Stomach (tissue), 9 donors: ENCODE data around the gene RPN2. TPM values are rescaled to one million over a fixed set of nuclear protein-coding genes. Genes with fewer than 3 reads are reported as not detected.

Experiments
- DNase-seq, 2 donors: peaks; one replicate each; pipeline versions ENCODE4 v3.0.0 to v3.0.0-alpha.2; 2013 to 2019
- H3K27ac ChIP-seq, 5 donors: fragments of 200-600 bp in 4 of 5; sonication (generic) in 4 of 5; one replicate each; pipeline ENCODE4 v1.5.1; 2013 to 2019; ENCODE audit warnings: mild to moderate bottlenecking in 1 of 5, moderate library complexity in 1 of 5
- H3K27me3 ChIP-seq, 3 donors: fragments of 200-600 bp; sonication (generic); one replicate each; pipeline ENCODE4 v1.5.1; 2017 to 2019; ENCODE audit warnings: mixed run types in 1 of 3
- H3K36me3 ChIP-seq, 4 donors: fragments of 200-600 bp; sonication (generic); 1 replicate in 3 of 4; 2 replicates in 1 of 4; pipeline ENCODE4 v1.5.1; 2016 to 2019
- H3K4me1 ChIP-seq, 4 donors: fragments of 200-600 bp; sonication (generic); one replicate each; pipeline ENCODE4 v1.5.1; 2016 to 2019
- H3K4me3 ChIP-seq, 4 donors: fragments of 200-600 bp; sonication (generic) in 3 of 4; one replicate each; pipeline ENCODE4 v1.5.1; 2016 to 2019; ENCODE audit warnings: mild to moderate bottlenecking in 1 of 4
- H3K9me3 ChIP-seq, 4 donors: fragments of 200-600 bp; sonication (generic); one replicate each; pipeline ENCODE4 v1.5.1; 2016 to 2019
- CTCF ChIP-seq, 7 experiments: fragments of 450-650 bp in 4 of 7; fragments of 200-600 bp in 3 of 7; sonication (generic) in 3 of 7; IDR thresholded peaks; one replicate each; pipeline ENCODE4 v1.5.1; 2016 to 2019; ENCODE audit warnings: antibody characterized with exemption in 7 of 7, control low read depth in 2 of 7, mild to moderate bottlenecking in 1 of 7
- EP300 ChIP-seq: sonication (generic); formaldehyde crosslinking; IDR thresholded peaks from one replicate; pipeline ENCODE4 v1.6.1; 2017; ENCODE audit warnings: antibody characterized with exemption
- POLR2A ChIP-seq, 4 donors: fragments of 450-650 bp; IDR thresholded peaks; one replicate each; pipeline ENCODE4 v1.6.1; 2016; ENCODE audit warnings: antibody characterized with exemption in 4 of 4, control low read depth in 2 of 4, mild to moderate bottlenecking in 1 of 4, moderate library complexity in 1 of 4
- POLR2AphosphoS5 ChIP-seq, 3 donors: sonication (generic); formaldehyde crosslinking; IDR thresholded peaks; one replicate each; pipeline ENCODE4 v1.6.1; 2016; ENCODE audit warnings: antibody characterized with exemption in 3 of 3
- WGBS, 5 donors: extraction: QIAGEN DNeasy Blood & Tissue Kit in 3 of 5; methylation state at CpG; one replicate each; pipeline versions ENCODE4 v1.1.5 to v1.1.7; 2013 to 2018; 5-methylcytosine and 5-hydroxymethylcytosine counted together
- intact Hi-C: fragments of 100-400 bp; cut with DNase I; formaldehyde crosslinking; loops from one replicate; pipeline ENCODE4 v1.15.1; 2023; ENCODE audit warnings: low total_unique reads
- polyA plus RNA-seq, 3 donors: library from polyadenylated mRNA; stranded (reverse); fragments of 200-250 nt; gene quantifications; one replicate each; pipeline ENCODE4 v1.2.3, GENCODE V29; 2013
- total RNA-seq, 5 donors: library from RNA; depleted of rRNA; stranded (reverse); fragments of >200 nt; gene quantifications; one replicate each; pipeline versions ENCODE4 v1.1.0 to v1.2.3, GENCODE V29; 2014 to 2016
- donor health status: healthy with polysubstance abuse.
- donor health status: Bipolar disorder and iron deficiency.
- donor health status: healthy.

RPN2 gene
- total and polyA plus RNA-seq, 8 donors: 32.5 to 163 (median 85.3) TPM

- Histone ChIP-seq H3K4me3 (no peak overlapping the region), H3K9me3 (no peaks in the 10 kb centered on the region), H3K27me3 (no peaks in the 10 kb centered on the region), H3K36me3 (peaks cover 96 to 100% (median 100%) of the 10 kb centered on the region in 4 donors), H3K27ac (no peak overlapping the region), H3K4me1 (peaks cover 0 to 18% (median 11%) of the 10 kb centered on the region in 4 donors)
- DNase-seq: peak in 1 of 2 donors; percentile 42
- intact Hi-C loops: no loop called here
- TF ChIP-seq POLR2AphosphoS5 (IDR thresholded peaks at IDR 0.05) (no peak), CTCF (IDR thresholded peaks at IDR 0.05) (no peak), POLR2A (IDR thresholded peaks at IDR 0.05) (no peak), EP300 (no peak)
- 91 to 96% (median 93%) methylated on average over 13 of the region's 13 CpGs for WGBS, 5 donors
These were observed 53.0 kb downstream of the RPN2 start for GRCh38 chr20:37231947-37232630.

- Histone ChIP-seq H3K4me1 (peaks cover 0 to 10% (median 7%) of the 10 kb centered on the region in 4 donors), H3K27me3 (no peaks in the 10 kb centered on the region), H3K4me3 (no peak overlapping the region), H3K36me3 (peaks cover 90 to 100% (median 100%) of the 10 kb centered on the region in 4 donors), H3K9me3 (no peaks in the 10 kb centered on the region), H3K27ac (no peak overlapping the region)
- 86 to 91% (median 89%) methylated on average over 10 of the region's 10 CpGs for WGBS, 5 donors
- no peak for TF ChIP-seq POLR2AphosphoS5 (IDR thresholded peaks at IDR 0.05)
- no peak for TF ChIP-seq CTCF (IDR thresholded peaks at IDR 0.05)
- TF ChIP-seq EP300: no peak
- TF ChIP-seq POLR2A (IDR thresholded peaks at IDR 0.05): no peak
- DNase-seq: no peak
- intact Hi-C loops: no loop called here
These were observed 54.6 kb downstream of the RPN2 start for GRCh38 chr20:37233548-37234253.

GRCh38 chr20:37234254-37234581 is 55.1 kb downstream of the RPN2 start:
- Histone ChIP-seq H3K4me3 (no peak overlapping the region), H3K9me3 (no peaks in the 10 kb centered on the region), H3K36me3 (peaks cover 85 to 100% (median 100%) of the 10 kb centered on the region in 4 donors), H3K27me3 (no peaks in the 10 kb centered on the region), H3K4me1 (peaks cover 0 to 15% (median 11%) of the 10 kb centered on the region in 4 donors), H3K27ac (no peak overlapping the region)
- 87 to 95% (median 91%) methylated on average over 5 of the region's 5 CpGs for WGBS, 5 donors
- no peak for DNase-seq
- TF ChIP-seq POLR2AphosphoS5 (IDR thresholded peaks at IDR 0.05) (no peak), POLR2A (IDR thresholded peaks at IDR 0.05) (no peak), EP300 (no peak), CTCF (IDR thresholded peaks at IDR 0.05) (no peak)
- intact Hi-C loops: no loop called here

- no peak for DNase-seq
- Histone ChIP-seq H3K4me3 (no peak overlapping the region), H3K27ac (no peak overlapping the region), H3K4me1 (peaks cover 0 to 23% (median 12%) of the 10 kb centered on the region in 4 donors), H3K36me3 (peaks cover 76 to 100% (median 98%) of the 10 kb centered on the region in 4 donors), H3K27me3 (no peaks in the 10 kb centered on the region), H3K9me3 (no peaks in the 10 kb centered on the region)
- 56 to 79% (median 78%) methylated on average over 6 of the region's 6 CpGs for WGBS, 5 donors
- intact Hi-C loops: no loop called here
- no peak for TF ChIP-seq CTCF (IDR thresholded peaks at IDR 0.05)
- no peak for TF ChIP-seq POLR2AphosphoS5 (IDR thresholded peaks at IDR 0.05)
- TF ChIP-seq EP300: no peak
- no peak for TF ChIP-seq POLR2A (IDR thresholded peaks at IDR 0.05)
These were observed 55.9 kb downstream of the RPN2 start for GRCh38 chr20:37235065-37235464.
